K562 (cell line): ENCODE data around the gene PDE6D. TPM values are rescaled to one million over a fixed set of nuclear protein-coding genes. Genes with fewer than 3 reads are reported as not detected.

ENCODE experiments used
- CBFB ChIP-seq: sonication (generic); formaldehyde crosslinking; IDR thresholded peaks from 2 replicates; pipeline ENCODE4 v1.4.0; 2020; ENCODE audit warnings: mild to moderate bottlenecking, missing genetic modification reagents
- CCAR2 ChIP-seq: fragments of 200-400 bp; formaldehyde crosslinking; IDR thresholded peaks from 2 replicates; pipeline ENCODE4 v1.6.1; 2017; ENCODE audit warnings: mild to moderate bottlenecking, low read depth, low read length
- GABPB2 ChIP-seq: fragments of 250-450 bp; sonication (Bioruptor Pico); conservative IDR thresholded peaks from 2 replicates; pipeline ENCODE4 v1.5.1; 2021; ENCODE audit warnings: mild to moderate bottlenecking
- HMG20A ChIP-seq: fragments of 450-650 bp; formaldehyde crosslinking; conservative IDR thresholded peaks from 2 replicates; pipeline ENCODE4 v1.4.0; 2020; ENCODE audit warnings: mild to moderate bottlenecking, mixed read lengths
- MXI1 ChIP-seq: IDR thresholded peaks from 2 replicates; pipeline ENCODE4 v1.6.1; 2011; ENCODE audit warnings: low read depth, mild to moderate bottlenecking, improper control_type of control experiment, low read length
- NR2F6 ChIP-seq: fragments of 450-650 bp; formaldehyde crosslinking; IDR thresholded peaks from 2 replicates; pipeline ENCODE4 v1.4.0; 2020; ENCODE audit warnings: mild to moderate bottlenecking
- POLR2AphosphoS5 ChIP-seq: IDR thresholded peaks from 2 replicates; pipeline ENCODE4 v1.6.1; 2011; ENCODE audit warnings: mild to moderate bottlenecking, low read depth, low read length, moderate library complexity; ENCODE audit not compliant: control insufficient read depth, insufficient read depth
- SPI1 ChIP-seq: IDR thresholded peaks from 2 replicates; pipeline ENCODE4 v1.6.1; 2011; ENCODE audit warnings: low read depth, low read length, control low read depth, borderline replicate concordance
- TARDBP ChIP-seq: fragments of 450-650 bp; IDR thresholded peaks from 2 replicates; pipeline ENCODE4 v1.6.1; 2016
- TCF3 ChIP-seq: sonication (generic); formaldehyde crosslinking; IDR thresholded peaks from 2 replicates; pipeline ENCODE4 v1.4.0; 2020; ENCODE audit warnings: mild to moderate bottlenecking, missing genetic modification reagents
- TFAP4 ChIP-seq: sonication (generic); formaldehyde crosslinking; IDR thresholded peaks from 2 replicates; pipeline ENCODE4 v1.8.0; 2022; ENCODE audit warnings: missing genetic modification reagents, mild to moderate bottlenecking, moderate library complexity, borderline replicate concordance
- ZNF586 ChIP-seq: fragments of 450-650 bp; formaldehyde crosslinking; conservative IDR thresholded peaks from 2 replicates; pipeline ENCODE4 v1.4.0; 2020; ENCODE audit warnings: mild to moderate bottlenecking, moderate library complexity
- polyA plus RNA-seq, 8 experiments: library from polyadenylated mRNA; depleted of rRNA in 4 of 8; stranded (reverse) in 5 of 8; unstranded in 3 of 8; fragments of >200 nt; fragmentation: Nextera tagmentation in 2 of 8; fragmentation: Illumina TruSeq in 1 of 8; extraction: Ambion mirVana in 2 of 8; extraction: Trizol in 1 of 8; gene quantifications; 2 replicates each; pipeline versions ENCODE4 v1.2.1 to v1.2.3, GENCODE V29; 2011 to 2014; ENCODE audit warnings: inconsistent platforms in 1 of 8, missing spikeins in 1 of 8
- total RNA-seq, 7 experiments: library from RNA; depleted of rRNA in 6 of 7; stranded (reverse); fragments of >200 nt in 6 of 7; fragmentation: Illumina TruSeq in 2 of 7; extraction: Trizol in 2 of 7; gene quantifications; 2 replicates each; pipeline versions ENCODE4 v1.2.1 to v1.2.3, GENCODE V29; 2011 to 2021; ENCODE audit warnings: low replicate concordance in 1 of 7
- TF ChIP-seq, protein P1 (sequence below): fragments of 450-650 bp; IDR thresholded peaks from 2 replicates; pipeline ENCODE4 v1.6.1; 2016; ENCODE audit warnings: mild to moderate bottlenecking, moderate library complexity
- TF ChIP-seq, protein P2 (sequence below), 3 experiments: IDR thresholded peaks in 2 of 3; conservative IDR thresholded peaks in 1 of 3; 2 replicates each; pipeline ENCODE4 v1.5.1; 2011 to 2012; ENCODE audit warnings: low read length in 3 of 3, mild to moderate bottlenecking in 3 of 3, control low read depth in 2 of 3, improper control_type of control experiment in 1 of 3, inconsistent platforms in 1 of 3, low read depth in 1 of 3, mixed read lengths in 1 of 3, moderate library complexity in 1 of 3; ENCODE audit not compliant: insufficient read depth in 2 of 3

Gene PDE6D
- total and polyA plus RNA-seq, 9 of the 15 experiments (the other 6 are each of a cell fraction or from before 2014, with no cell fraction given) = 0.65 to 11.6 (median 7.0) TPM

GRCh38 chr2:231715499-231715837 is 65.6 kb downstream of the PDE6D start (continued):
- TF ChIP-seq, protein P1, sequence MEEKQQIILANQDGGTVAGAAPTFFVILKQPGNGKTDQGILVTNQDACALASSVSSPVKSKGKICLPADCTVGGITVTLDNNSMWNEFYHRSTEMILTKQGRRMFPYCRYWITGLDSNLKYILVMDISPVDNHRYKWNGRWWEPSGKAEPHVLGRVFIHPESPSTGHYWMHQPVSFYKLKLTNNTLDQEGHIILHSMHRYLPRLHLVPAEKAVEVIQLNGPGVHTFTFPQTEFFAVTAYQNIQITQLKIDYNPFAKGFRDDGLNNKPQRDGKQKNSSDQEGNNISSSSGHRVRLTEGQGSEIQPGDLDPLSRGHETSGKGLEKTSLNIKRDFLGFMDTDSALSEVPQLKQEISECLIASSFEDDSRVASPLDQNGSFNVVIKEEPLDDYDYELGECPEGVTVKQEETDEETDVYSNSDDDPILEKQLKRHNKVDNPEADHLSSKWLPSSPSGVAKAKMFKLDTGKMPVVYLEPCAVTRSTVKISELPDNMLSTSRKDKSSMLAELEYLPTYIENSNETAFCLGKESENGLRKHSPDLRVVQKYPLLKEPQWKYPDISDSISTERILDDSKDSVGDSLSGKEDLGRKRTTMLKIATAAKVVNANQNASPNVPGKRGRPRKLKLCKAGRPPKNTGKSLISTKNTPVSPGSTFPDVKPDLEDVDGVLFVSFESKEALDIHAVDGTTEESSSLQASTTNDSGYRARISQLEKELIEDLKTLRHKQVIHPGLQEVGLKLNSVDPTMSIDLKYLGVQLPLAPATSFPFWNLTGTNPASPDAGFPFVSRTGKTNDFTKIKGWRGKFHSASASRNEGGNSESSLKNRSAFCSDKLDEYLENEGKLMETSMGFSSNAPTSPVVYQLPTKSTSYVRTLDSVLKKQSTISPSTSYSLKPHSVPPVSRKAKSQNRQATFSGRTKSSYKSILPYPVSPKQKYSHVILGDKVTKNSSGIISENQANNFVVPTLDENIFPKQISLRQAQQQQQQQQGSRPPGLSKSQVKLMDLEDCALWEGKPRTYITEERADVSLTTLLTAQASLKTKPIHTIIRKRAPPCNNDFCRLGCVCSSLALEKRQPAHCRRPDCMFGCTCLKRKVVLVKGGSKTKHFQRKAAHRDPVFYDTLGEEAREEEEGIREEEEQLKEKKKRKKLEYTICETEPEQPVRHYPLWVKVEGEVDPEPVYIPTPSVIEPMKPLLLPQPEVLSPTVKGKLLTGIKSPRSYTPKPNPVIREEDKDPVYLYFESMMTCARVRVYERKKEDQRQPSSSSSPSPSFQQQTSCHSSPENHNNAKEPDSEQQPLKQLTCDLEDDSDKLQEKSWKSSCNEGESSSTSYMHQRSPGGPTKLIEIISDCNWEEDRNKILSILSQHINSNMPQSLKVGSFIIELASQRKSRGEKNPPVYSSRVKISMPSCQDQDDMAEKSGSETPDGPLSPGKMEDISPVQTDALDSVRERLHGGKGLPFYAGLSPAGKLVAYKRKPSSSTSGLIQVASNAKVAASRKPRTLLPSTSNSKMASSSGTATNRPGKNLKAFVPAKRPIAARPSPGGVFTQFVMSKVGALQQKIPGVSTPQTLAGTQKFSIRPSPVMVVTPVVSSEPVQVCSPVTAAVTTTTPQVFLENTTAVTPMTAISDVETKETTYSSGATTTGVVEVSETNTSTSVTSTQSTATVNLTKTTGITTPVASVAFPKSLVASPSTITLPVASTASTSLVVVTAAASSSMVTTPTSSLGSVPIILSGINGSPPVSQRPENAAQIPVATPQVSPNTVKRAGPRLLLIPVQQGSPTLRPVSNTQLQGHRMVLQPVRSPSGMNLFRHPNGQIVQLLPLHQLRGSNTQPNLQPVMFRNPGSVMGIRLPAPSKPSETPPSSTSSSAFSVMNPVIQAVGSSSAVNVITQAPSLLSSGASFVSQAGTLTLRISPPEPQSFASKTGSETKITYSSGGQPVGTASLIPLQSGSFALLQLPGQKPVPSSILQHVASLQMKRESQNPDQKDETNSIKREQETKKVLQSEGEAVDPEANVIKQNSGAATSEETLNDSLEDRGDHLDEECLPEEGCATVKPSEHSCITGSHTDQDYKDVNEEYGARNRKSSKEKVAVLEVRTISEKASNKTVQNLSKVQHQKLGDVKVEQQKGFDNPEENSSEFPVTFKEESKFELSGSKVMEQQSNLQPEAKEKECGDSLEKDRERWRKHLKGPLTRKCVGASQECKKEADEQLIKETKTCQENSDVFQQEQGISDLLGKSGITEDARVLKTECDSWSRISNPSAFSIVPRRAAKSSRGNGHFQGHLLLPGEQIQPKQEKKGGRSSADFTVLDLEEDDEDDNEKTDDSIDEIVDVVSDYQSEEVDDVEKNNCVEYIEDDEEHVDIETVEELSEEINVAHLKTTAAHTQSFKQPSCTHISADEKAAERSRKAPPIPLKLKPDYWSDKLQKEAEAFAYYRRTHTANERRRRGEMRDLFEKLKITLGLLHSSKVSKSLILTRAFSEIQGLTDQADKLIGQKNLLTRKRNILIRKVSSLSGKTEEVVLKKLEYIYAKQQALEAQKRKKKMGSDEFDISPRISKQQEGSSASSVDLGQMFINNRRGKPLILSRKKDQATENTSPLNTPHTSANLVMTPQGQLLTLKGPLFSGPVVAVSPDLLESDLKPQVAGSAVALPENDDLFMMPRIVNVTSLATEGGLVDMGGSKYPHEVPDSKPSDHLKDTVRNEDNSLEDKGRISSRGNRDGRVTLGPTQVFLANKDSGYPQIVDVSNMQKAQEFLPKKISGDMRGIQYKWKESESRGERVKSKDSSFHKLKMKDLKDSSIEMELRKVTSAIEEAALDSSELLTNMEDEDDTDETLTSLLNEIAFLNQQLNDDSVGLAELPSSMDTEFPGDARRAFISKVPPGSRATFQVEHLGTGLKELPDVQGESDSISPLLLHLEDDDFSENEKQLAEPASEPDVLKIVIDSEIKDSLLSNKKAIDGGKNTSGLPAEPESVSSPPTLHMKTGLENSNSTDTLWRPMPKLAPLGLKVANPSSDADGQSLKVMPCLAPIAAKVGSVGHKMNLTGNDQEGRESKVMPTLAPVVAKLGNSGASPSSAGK = no peak
- no peak for TF ChIP-seq ZNF586 (CRISPR knock-in tag)
- no peak for TF ChIP-seq TARDBP
- TF ChIP-seq MXI1 = no peak
- TF ChIP-seq TCF3 (CRISPR knock-in tag) = no peak
- TF ChIP-seq, protein P2, sequence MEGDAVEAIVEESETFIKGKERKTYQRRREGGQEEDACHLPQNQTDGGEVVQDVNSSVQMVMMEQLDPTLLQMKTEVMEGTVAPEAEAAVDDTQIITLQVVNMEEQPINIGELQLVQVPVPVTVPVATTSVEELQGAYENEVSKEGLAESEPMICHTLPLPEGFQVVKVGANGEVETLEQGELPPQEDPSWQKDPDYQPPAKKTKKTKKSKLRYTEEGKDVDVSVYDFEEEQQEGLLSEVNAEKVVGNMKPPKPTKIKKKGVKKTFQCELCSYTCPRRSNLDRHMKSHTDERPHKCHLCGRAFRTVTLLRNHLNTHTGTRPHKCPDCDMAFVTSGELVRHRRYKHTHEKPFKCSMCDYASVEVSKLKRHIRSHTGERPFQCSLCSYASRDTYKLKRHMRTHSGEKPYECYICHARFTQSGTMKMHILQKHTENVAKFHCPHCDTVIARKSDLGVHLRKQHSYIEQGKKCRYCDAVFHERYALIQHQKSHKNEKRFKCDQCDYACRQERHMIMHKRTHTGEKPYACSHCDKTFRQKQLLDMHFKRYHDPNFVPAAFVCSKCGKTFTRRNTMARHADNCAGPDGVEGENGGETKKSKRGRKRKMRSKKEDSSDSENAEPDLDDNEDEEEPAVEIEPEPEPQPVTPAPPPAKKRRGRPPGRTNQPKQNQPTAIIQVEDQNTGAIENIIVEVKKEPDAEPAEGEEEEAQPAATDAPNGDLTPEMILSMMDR (IDR thresholded peaks at IDR 0.05 in 2 of 3, conservative IDR thresholded peaks at IDR 0.05 in 1 of 3; ENCODE audit: insufficient read depth in 2 of 3, low read depth in 1 of 3, low read length in 3 of 3) = 0 out of 6 replicates have a peak, but pooled peaks of 1 of the 3 experiments have one; percentile 8
- 0 out of 2 replicates have a peak, but pooled peaks have one; percentile 1 for TF ChIP-seq TFAP4 (CRISPR knock-in tag)
- peak; percentile 48; the same call in 1 of the 2 replicates for TF ChIP-seq CBFB (CRISPR knock-in tag)
- no peak for TF ChIP-seq CCAR2
- no peak for TF ChIP-seq GABPB2
- TF ChIP-seq POLR2AphosphoS5 = no peak
- no peak for TF ChIP-seq HMG20A (CRISPR knock-in tag)
- TF ChIP-seq SPI1 = no peak
- no peak for TF ChIP-seq NR2F6 (CRISPR knock-in tag)
